ENCODE data around the gene LRIG1. TPM values are rescaled to one million over a fixed set of nuclear protein-coding genes. Genes with fewer than 3 reads are reported as not detected.

Gene LRIG1
- total RNA-seq, 1 donor from 2014 or later: 30.2 TPM

GRCh38 chr3:66353039-66353438 is 147.8 kb downstream of the LRIG1 start:
- no peak for DNase-seq
- Mint-ChIP-seq H3K36me3 (ENCODE audit: unreplicated experiment) (no peaks in the 10 kb centered on the region), H3K4me1 (ENCODE audit: low read depth, unreplicated experiment) (no peaks in the 10 kb centered on the region), H3K4me3 (ENCODE audit: unreplicated experiment) (no peak overlapping the region), H3K27me3 (ENCODE audit: unreplicated experiment) (no peaks in the 10 kb centered on the region), H3K27ac (ENCODE audit: unreplicated experiment) (no peak overlapping the region), H3K9me3 (ENCODE audit: unreplicated experiment) (no peaks in the 10 kb centered on the region)
- TF ChIP-seq CTCF (IDR thresholded peaks at IDR 0.05; ENCODE audit: partially characterized antibody, unreplicated experiment): no peak

GRCh38 chr3:66350601-66351000 is 150.2 kb downstream of the LRIG1 start:
- Mint-ChIP-seq H3K36me3 (ENCODE audit: unreplicated experiment) (no peaks in the 10 kb centered on the region), H3K9me3 (ENCODE audit: unreplicated experiment) (no peaks in the 10 kb centered on the region), H3K4me1 (ENCODE audit: low read depth, unreplicated experiment) (no peaks in the 10 kb centered on the region), H3K27ac (ENCODE audit: unreplicated experiment) (no peak overlapping the region), H3K4me3 (ENCODE audit: unreplicated experiment) (no peak overlapping the region), H3K27me3 (ENCODE audit: unreplicated experiment) (no peaks in the 10 kb centered on the region)
- TF ChIP-seq CTCF (IDR thresholded peaks at IDR 0.05; ENCODE audit: partially characterized antibody, unreplicated experiment): no peak
- no peak for DNase-seq

- DNase-seq: no peak
- Mint-ChIP-seq H3K9me3 (ENCODE audit: unreplicated experiment) (no peaks in the 10 kb centered on the region), H3K27ac (ENCODE audit: unreplicated experiment) (no peak overlapping the region), H3K27me3 (ENCODE audit: unreplicated experiment) (no peaks in the 10 kb centered on the region), H3K4me3 (ENCODE audit: unreplicated experiment) (no peak overlapping the region), H3K4me1 (ENCODE audit: low read depth, unreplicated experiment) (no peaks in the 10 kb centered on the region), H3K36me3 (ENCODE audit: unreplicated experiment) (no peaks in the 10 kb centered on the region)
- no peak for TF ChIP-seq CTCF (IDR thresholded peaks at IDR 0.05; ENCODE audit: partially characterized antibody, unreplicated experiment)
Measured at GRCh38 chr3:66348704-66349103, 152.1 kb downstream of the LRIG1 start.

- Mint-ChIP-seq H3K4me3 (ENCODE audit: unreplicated experiment) (no peak overlapping the region), H3K4me1 (ENCODE audit: low read depth, unreplicated experiment) (no peaks in the 10 kb centered on the region), H3K36me3 (ENCODE audit: unreplicated experiment) (no peaks in the 10 kb centered on the region), H3K9me3 (ENCODE audit: unreplicated experiment) (no peaks in the 10 kb centered on the region), H3K27ac (ENCODE audit: unreplicated experiment) (no peak overlapping the region), H3K27me3 (ENCODE audit: unreplicated experiment) (no peaks in the 10 kb centered on the region)
- DNase-seq: no peak
- no peak for TF ChIP-seq CTCF (IDR thresholded peaks at IDR 0.05; ENCODE audit: partially characterized antibody, unreplicated experiment)
Measured at GRCh38 chr3:66344848-66345578, 155.8 kb downstream of the LRIG1 start.

GRCh38 chr3:66344391-66344811 is 156.4 kb downstream of the LRIG1 start:
- no peak for TF ChIP-seq CTCF (IDR thresholded peaks at IDR 0.05; ENCODE audit: partially characterized antibody, unreplicated experiment)
- H3K36me3 Mint-ChIP-seq (ENCODE audit: unreplicated experiment): no peaks in the 10 kb centered on the region
- H3K27me3 Mint-ChIP-seq (ENCODE audit: unreplicated experiment): no peaks in the 10 kb centered on the region
- no peak overlapping the region for H3K27ac Mint-ChIP-seq (ENCODE audit: unreplicated experiment)
- no peaks in the 10 kb centered on the region for H3K4me1 Mint-ChIP-seq (ENCODE audit: low read depth, unreplicated experiment)
- no peak for DNase-seq
- no peak overlapping the region for H3K4me3 Mint-ChIP-seq (ENCODE audit: unreplicated experiment)
- H3K9me3 Mint-ChIP-seq (ENCODE audit: unreplicated experiment): no peaks in the 10 kb centered on the region
